Stimulated activated CD8-positive, alpha-beta memory T cell treated with anti-CD3 and anti-CD28 coated beads, Interleukin-4, amount 100 ng/mL, for 4 hours (primary cell): ENCODE data around the gene IGF2BP2.
"Not testable (repeated sequence)": the region's sequence is repeated elsewhere in the genome, so short reads cannot be mapped to it uniquely, and the experiment has no call there.

Experiments used
- DNase-seq, 2 donors: peaks; one replicate each; pipeline ENCODE4 v3.0.0-alpha.2; 2020; ENCODE audit warnings: low read depth in 2 of 2, low spot score in 1 of 2

The IGF2BP2 gene

GRCh38 chr3:185825006-185825638, at the start of gene IGF2BP2:
Gene IGF2BP2 (minus strand): TSS chr3:185825042. CDS start chr3:185824960, 82 bp downstream.
- peak in 1 of 2 donors; percentile 7 for DNase-seq

GRCh38 chr3:185874119-185874518, 49.3 kb upstream of the IGF2BP2 start:
- no peak for DNase-seq

GRCh38 chr3:185867650-185868049, 42.8 kb upstream of the IGF2BP2 start:
- DNase-seq: no peak

GRCh38 chr3:185866995-185867394, 42.2 kb upstream of the IGF2BP2 start:
- no peak for DNase-seq

GRCh38 chr3:185866555-185866954, 41.7 kb upstream of the IGF2BP2 start:
- no peak for DNase-seq

- DNase-seq: no peak
These were observed 40.4 kb upstream of the IGF2BP2 start for GRCh38 chr3:185865247-185865646.

GRCh38 chr3:185864767-185865166, 39.9 kb upstream of the IGF2BP2 start:
- no peak for DNase-seq

- no peak for DNase-seq
These were observed 38.1 kb upstream of the IGF2BP2 start for GRCh38 chr3:185862920-185863319.

- DNase-seq: no peak
These were observed 34.6 kb upstream of the IGF2BP2 start for GRCh38 chr3:185859294-185859972.

- DNase-seq: no peak
These were observed 33.8 kb upstream of the IGF2BP2 start for GRCh38 chr3:185858502-185859225.

GRCh38 chr3:185857208-185857607, 32.4 kb upstream of the IGF2BP2 start:
- DNase-seq: no peak

- no peak for DNase-seq
These were observed 31.8 kb upstream of the IGF2BP2 start for GRCh38 chr3:185856652-185857051.

GRCh38 chr3:185853771-185854170, 28.9 kb upstream of the IGF2BP2 start:
- not testable (repeated sequence) for DNase-seq

- DNase-seq: no peak
These were observed 27.8 kb upstream of the IGF2BP2 start for GRCh38 chr3:185852635-185853034.

- no peak for DNase-seq
These were observed 27.1 kb upstream of the IGF2BP2 start for GRCh38 chr3:185851959-185852358.

GRCh38 chr3:185851046-185851445, 26.2 kb upstream of the IGF2BP2 start:
- DNase-seq: no peak

- DNase-seq: no peak
These were observed 22.7 kb upstream of the IGF2BP2 start for GRCh38 chr3:185847506-185847905.

GRCh38 chr3:185846037-185846436, 21.2 kb upstream of the IGF2BP2 start:
- no peak for DNase-seq

- DNase-seq: no peak
These were observed 19.2 kb upstream of the IGF2BP2 start for GRCh38 chr3:185844051-185844450.

- no peak for DNase-seq
These were observed 18.8 kb upstream of the IGF2BP2 start for GRCh38 chr3:185843635-185844034.

- no peak for DNase-seq
These were observed 18.3 kb upstream of the IGF2BP2 start for GRCh38 chr3:185843126-185843525.

- no peak for DNase-seq
These were observed 17.4 kb upstream of the IGF2BP2 start for GRCh38 chr3:185842241-185842640.
